ENCODE measurements around the gene MAN1B1. TPM values are rescaled to one million over a fixed set of nuclear protein-coding genes. Genes with fewer than 3 reads are reported as not detected.

Gene MAN1B1
- total and polyA plus RNA-seq, 4 donors = 19.9 to 31.8 (median 26.5) TPM

DNA sequence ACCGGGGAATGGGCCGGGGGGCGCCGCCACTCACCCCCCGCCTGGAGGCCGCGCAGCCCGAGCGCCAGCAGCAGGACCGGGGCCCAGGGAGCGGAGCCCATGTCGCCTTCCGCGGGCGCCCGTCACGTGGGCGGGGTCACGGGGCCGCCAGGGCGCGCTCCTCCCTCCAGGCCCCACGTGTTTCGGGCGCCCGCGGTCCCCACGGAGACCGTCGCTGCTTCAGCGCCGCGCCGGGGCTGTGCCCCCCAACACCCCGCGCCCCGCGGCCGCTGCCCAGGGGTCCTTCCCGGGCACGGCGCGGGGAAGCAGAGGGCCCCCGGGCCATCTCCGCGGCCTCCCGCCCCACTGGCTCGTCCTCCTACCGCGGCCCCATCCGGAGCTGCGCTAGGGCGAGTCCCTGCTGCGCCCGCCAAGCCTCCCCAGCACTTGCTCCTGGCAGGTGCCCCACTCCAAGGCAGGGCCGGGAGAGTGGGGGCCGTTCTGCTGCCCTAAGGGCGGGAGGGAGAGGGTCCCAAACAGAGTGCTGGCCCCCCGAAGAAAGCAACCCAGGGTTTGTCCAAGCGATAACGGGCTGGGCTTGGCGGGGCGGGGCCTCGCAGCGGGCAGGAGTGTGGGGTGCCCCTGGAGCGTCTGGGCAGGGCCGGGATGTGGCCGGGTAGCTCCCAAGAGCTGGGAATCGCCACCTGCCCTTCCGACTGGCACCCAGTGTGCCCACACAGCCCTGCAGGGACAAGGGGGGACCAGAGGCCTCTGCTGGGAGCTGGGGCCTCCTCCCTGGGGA is 28.0 kb downstream of the MAN1B1 start, which contains the start of gene DPP7 (continued):
- TF ChIP-seq, protein P1, sequence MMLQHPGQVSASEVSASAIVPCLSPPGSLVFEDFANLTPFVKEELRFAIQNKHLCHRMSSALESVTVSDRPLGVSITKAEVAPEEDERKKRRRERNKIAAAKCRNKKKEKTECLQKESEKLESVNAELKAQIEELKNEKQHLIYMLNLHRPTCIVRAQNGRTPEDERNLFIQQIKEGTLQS (IDR thresholded peaks at IDR 0.05) = no peak
- TF ChIP-seq YY1 (IDR thresholded peaks at IDR 0.05) = no peak

DNA sequence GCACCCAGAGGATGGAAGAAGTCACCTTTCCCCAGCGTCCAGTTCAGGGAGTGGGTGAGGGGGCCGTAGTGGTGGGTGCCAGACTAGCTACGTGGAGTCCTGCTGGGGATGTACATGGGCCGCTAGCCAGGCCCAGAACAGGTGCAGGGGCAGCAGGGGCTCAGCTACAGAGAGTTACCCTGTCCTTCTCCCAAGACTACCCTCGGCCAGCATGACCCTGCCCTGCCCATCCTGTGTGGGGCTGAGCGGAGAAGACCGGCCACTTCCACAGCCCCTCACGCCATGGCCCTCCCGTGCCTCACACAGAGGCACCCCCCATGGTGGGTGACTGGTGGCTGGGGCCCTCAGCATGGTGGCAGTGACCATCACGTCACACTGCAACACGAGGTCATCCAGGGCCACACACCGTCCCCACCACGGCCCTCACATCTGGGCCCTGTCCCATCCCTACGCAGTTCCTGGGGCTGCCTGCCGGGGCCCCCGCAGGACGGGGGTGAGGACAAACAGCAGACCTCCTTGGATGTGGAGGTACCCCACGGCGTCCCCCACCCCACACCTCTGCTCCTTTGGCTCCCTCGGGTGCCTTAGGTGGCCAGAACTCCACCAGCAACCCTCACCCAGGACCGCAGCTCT is 28.7 kb downstream of the MAN1B1 start:
- WGBS = 76% methylated on average over 21 of the region's 21 CpGs
- Histone ChIP-seq H3K9me3 (ENCODE audit: control insufficient read depth in 4 of 4, low read length in 3 of 4) (no peaks in the 10 kb centered on the region), H3K27ac (ENCODE audit: low read depth in 1 of 2, low read length in 2 of 2) (no peak overlapping the region), H3K9ac (ENCODE audit: low read depth in 1 of 2, low read length in 2 of 2) (no peak overlapping the region), H3K36me3 (ENCODE audit: control insufficient read depth in 4 of 4, insufficient read depth in 3 of 4, low read depth in 1 of 4, low read length in 3 of 4) (peaks cover 0 to 6% (median 1%) of the 10 kb centered on the region in 4 donors), H3K27me3 (ENCODE audit: control insufficient read depth in 4 of 4, insufficient read depth in 4 of 4, low read length in 3 of 4) (no peaks in the 10 kb centered on the region), H3K4me3 (ENCODE audit: low read depth in 1 of 3, low read length in 3 of 3) (no peak overlapping the region), H3K4me1 (ENCODE audit: control insufficient read depth in 4 of 4, insufficient read depth in 4 of 4, low read length in 3 of 4) (peaks cover 4 to 7% (median 5%) of the 10 kb centered on the region in 4 donors)
- TF ChIP-seq YY1 (IDR thresholded peaks at IDR 0.05) (no peak), EGR1 (IDR thresholded peaks at IDR 0.05; ENCODE audit: low read depth in 2 of 2) (no peak), SP1 (IDR thresholded peaks at IDR 0.05) (no peak), GABPA (IDR thresholded peaks at IDR 0.05 in 1 of 2, conservative IDR thresholded peaks at IDR 0.05 in 1 of 2) (no peak), FOXA2 (IDR thresholded peaks at IDR 0.05) (no peak), HNF4A (conservative IDR thresholded peaks at IDR 0.05) (no peak), NR2F2 (IDR thresholded peaks at IDR 0.05) (no peak), TAF1 (conservative IDR thresholded peaks at IDR 0.05) (no peak), HNF4G (IDR thresholded peaks at IDR 0.05) (no peak), RAD21 (IDR thresholded peaks at IDR 0.05) (no peak), RXRA (IDR thresholded peaks at IDR 0.05) (no peak), JUND (IDR thresholded peaks at IDR 0.05) (no peak)
- TF ChIP-seq, protein P2, sequence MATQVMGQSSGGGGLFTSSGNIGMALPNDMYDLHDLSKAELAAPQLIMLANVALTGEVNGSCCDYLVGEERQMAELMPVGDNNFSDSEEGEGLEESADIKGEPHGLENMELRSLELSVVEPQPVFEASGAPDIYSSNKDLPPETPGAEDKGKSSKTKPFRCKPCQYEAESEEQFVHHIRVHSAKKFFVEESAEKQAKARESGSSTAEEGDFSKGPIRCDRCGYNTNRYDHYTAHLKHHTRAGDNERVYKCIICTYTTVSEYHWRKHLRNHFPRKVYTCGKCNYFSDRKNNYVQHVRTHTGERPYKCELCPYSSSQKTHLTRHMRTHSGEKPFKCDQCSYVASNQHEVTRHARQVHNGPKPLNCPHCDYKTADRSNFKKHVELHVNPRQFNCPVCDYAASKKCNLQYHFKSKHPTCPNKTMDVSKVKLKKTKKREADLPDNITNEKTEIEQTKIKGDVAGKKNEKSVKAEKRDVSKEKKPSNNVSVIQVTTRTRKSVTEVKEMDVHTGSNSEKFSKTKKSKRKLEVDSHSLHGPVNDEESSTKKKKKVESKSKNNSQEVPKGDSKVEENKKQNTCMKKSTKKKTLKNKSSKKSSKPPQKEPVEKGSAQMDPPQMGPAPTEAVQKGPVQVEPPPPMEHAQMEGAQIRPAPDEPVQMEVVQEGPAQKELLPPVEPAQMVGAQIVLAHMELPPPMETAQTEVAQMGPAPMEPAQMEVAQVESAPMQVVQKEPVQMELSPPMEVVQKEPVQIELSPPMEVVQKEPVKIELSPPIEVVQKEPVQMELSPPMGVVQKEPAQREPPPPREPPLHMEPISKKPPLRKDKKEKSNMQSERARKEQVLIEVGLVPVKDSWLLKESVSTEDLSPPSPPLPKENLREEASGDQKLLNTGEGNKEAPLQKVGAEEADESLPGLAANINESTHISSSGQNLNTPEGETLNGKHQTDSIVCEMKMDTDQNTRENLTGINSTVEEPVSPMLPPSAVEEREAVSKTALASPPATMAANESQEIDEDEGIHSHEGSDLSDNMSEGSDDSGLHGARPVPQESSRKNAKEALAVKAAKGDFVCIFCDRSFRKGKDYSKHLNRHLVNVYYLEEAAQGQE (IDR thresholded peaks at IDR 0.05) = no peak
- TF ChIP-seq, protein P3, sequence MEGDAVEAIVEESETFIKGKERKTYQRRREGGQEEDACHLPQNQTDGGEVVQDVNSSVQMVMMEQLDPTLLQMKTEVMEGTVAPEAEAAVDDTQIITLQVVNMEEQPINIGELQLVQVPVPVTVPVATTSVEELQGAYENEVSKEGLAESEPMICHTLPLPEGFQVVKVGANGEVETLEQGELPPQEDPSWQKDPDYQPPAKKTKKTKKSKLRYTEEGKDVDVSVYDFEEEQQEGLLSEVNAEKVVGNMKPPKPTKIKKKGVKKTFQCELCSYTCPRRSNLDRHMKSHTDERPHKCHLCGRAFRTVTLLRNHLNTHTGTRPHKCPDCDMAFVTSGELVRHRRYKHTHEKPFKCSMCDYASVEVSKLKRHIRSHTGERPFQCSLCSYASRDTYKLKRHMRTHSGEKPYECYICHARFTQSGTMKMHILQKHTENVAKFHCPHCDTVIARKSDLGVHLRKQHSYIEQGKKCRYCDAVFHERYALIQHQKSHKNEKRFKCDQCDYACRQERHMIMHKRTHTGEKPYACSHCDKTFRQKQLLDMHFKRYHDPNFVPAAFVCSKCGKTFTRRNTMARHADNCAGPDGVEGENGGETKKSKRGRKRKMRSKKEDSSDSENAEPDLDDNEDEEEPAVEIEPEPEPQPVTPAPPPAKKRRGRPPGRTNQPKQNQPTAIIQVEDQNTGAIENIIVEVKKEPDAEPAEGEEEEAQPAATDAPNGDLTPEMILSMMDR (IDR thresholded peaks at IDR 0.05; ENCODE audit: low read depth, low read length, missing input control) = no peak
- TF ChIP-seq, protein P1 (IDR thresholded peaks at IDR 0.05) = no peak
- TF ChIP-seq, protein P4, sequence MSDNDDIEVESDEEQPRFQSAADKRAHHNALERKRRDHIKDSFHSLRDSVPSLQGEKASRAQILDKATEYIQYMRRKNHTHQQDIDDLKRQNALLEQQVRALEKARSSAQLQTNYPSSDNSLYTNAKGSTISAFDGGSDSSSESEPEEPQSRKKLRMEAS (IDR thresholded peaks at IDR 0.05) = no peak
- DNase-seq (ENCODE audit: low spot score) = no peak
